WERI-Rb-1 (cell line): ENCODE measurements around the gene EVA1A.

ENCODE experiments used
- DNase-seq: peaks from one replicate; pipeline ENCODE4 v3.0.0-alpha.2; 2020
- H3K27ac ChIP-seq: fragments of 250-450 bp; sonication (Bioruptor Pico); 2 replicates; pipeline ENCODE4 v1.5.1; 2020; ENCODE audit warnings: mild to moderate bottlenecking, moderate library complexity
- H3K27me3 ChIP-seq: fragments of 250-450 bp; sonication (Bioruptor Pico); 2 replicates; pipeline ENCODE4 v1.5.1; 2021; ENCODE audit warnings: mild to moderate bottlenecking, low read depth, moderate library complexity; ENCODE audit not compliant: insufficient read depth, severe bottlenecking
- H3K36me3 ChIP-seq: fragments of 250-450 bp; sonication (Bioruptor Pico); 2 replicates; pipeline ENCODE4 v1.5.1; 2020; ENCODE audit warnings: mild to moderate bottlenecking, moderate library complexity
- H3K4me3 ChIP-seq: 2 replicates; pipeline ENCODE4 v1.5.1; 2011; ENCODE audit warnings: low read depth, mild to moderate bottlenecking, control low read depth, low read length
- H3K9me3 ChIP-seq: fragments of 250-450 bp; sonication (Bioruptor Pico); 2 replicates; pipeline ENCODE4 v1.5.1; 2021; ENCODE audit warnings: mild to moderate bottlenecking, moderate library complexity; ENCODE audit not compliant: severe bottlenecking
- TF ChIP-seq, protein P1 (sequence below): IDR thresholded peaks from 2 replicates; pipeline ENCODE4 v1.5.1; 2011; ENCODE audit warnings: low read depth, mild to moderate bottlenecking, control low read depth, inconsistent platforms, low read length

Gene EVA1A

DNA sequence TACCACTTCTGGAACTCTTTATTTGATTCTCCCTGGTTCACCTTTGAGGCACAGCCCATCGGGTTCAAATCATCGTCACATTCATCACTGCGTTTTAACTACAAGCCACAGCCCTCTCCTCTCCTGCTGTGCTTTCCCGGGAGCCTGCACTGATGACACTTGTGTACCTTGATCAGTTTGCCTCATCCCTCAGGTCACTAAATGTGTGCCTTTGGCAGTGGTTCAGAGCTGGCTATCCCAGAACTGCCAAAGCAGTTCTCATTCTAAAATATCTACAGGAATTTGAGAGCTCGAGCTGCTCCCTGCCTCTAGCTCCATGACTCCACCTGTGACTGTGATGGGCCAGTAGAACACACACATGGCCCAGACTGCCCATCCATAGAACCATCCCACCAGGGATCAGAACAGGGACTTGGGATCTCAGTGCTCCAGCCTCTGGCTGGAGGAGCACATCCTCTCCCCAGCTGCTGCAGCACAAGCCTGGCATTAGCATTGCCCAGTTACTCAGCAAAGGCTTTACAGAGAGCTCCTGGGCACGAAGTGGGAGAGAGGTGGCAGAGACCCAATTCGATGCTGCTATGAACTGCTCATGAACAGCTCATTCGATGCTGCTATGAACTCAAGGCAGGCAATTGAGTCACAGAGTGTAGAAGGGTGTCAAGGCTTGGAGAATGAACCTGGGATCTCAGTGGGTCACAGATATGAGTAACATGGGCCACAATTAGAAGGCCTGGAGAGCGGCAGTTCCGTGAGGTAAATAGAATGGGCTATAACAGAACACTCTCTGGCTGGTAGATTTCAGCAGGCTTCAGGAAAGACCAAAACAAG, 41.9 kb downstream of the EVA1A start:
- Histone ChIP-seq H3K4me3 (no peak overlapping the region), H3K27me3 (peaks cover 78% of the 10 kb centered on the region), H3K36me3 (no peaks in the 10 kb centered on the region), H3K27ac (no peak overlapping the region), H3K9me3 (no peaks in the 10 kb centered on the region)
- DNase-seq = no peak
- TF ChIP-seq, protein P1, sequence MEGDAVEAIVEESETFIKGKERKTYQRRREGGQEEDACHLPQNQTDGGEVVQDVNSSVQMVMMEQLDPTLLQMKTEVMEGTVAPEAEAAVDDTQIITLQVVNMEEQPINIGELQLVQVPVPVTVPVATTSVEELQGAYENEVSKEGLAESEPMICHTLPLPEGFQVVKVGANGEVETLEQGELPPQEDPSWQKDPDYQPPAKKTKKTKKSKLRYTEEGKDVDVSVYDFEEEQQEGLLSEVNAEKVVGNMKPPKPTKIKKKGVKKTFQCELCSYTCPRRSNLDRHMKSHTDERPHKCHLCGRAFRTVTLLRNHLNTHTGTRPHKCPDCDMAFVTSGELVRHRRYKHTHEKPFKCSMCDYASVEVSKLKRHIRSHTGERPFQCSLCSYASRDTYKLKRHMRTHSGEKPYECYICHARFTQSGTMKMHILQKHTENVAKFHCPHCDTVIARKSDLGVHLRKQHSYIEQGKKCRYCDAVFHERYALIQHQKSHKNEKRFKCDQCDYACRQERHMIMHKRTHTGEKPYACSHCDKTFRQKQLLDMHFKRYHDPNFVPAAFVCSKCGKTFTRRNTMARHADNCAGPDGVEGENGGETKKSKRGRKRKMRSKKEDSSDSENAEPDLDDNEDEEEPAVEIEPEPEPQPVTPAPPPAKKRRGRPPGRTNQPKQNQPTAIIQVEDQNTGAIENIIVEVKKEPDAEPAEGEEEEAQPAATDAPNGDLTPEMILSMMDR = no peak

- DNase-seq = no peak
- TF ChIP-seq, protein P1 = no peak
- Histone ChIP-seq H3K27ac (no peak overlapping the region), H3K9me3 (peaks cover 5% of the 10 kb centered on the region), H3K4me3 (no peak overlapping the region), H3K36me3 (no peaks in the 10 kb centered on the region), H3K27me3 (peaks cover 70% of the 10 kb centered on the region)
These were observed 43.0 kb downstream of the EVA1A start for GRCh38 chr2:75517547-75518230.

DNA sequence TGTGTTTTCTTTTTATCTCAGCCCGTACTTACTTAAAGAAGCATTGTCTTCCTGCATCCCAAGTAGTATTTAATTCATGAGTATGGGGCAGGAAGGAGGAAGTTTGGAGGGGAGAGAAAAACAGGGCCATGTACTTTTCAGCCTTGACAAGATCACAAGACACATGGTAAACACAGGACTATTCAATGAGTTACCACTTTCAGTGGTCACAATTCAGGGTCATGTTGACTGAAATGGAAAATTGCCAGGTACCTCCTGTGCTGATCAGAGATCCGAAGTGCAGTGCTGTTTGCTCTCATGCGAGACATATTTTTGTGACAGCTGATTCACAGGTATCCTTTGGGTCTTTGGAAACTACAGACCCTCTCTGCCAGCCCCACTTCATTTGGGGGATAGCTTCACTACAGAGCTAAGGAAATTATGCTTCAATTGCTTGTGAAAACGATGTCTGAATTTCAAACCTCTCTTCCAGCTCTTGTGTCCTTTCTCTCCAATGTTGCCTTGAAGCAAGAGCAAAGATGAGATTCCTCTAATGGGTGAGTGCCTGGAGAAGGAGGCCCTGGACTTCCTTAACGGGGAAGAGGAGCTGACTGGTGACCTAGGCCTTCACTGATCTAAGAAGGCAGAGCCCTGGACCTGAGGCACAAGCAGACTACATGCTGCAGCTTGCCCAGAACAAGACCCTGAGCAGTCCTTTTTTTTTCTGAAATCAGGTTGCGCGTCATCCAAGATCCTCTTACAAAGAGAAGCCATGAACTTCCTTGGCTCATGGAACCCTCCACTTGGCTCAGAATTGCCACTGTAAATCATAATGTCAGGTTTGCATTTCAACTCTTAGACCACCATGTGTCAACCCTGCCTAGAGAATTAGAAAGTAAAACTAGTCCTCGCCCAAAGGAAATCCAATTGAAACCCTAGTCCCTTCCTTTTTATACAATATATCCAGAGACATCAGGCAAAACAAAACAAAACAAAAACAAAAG, 44.1 kb downstream of the EVA1A start:
- DNase-seq = no peak
- peaks cover 11% of the 10 kb centered on the region for H3K9me3 ChIP-seq
- H3K27me3 ChIP-seq = peaks cover 63% of the 10 kb centered on the region
- no peak overlapping the region for H3K4me3 ChIP-seq
- no peak overlapping the region for H3K27ac ChIP-seq
- TF ChIP-seq, protein P1 = no peak
- no peaks in the 10 kb centered on the region for H3K36me3 ChIP-seq

- no peak for DNase-seq
These were observed 45.0 kb downstream of the EVA1A start for GRCh38 chr2:75515584-75516368.

More at GRCh38 chr2:75515584-75516368, 45.0 kb downstream of the EVA1A start:
- H3K27me3 ChIP-seq = peaks cover 62% of the 10 kb centered on the region
- no peaks in the 10 kb centered on the region for H3K36me3 ChIP-seq
- no peak overlapping the region for H3K27ac ChIP-seq
- peaks cover 11% of the 10 kb centered on the region for H3K9me3 ChIP-seq
- TF ChIP-seq, protein P1 = no peak
- no peak overlapping the region for H3K4me3 ChIP-seq
